Astrocyte (in vitro differentiated cells and primary cell): ENCODE results near the gene SEMA4D.

ENCODE experiments used
- CTCF ChIP-seq: IDR thresholded peaks from 2 replicates; pipeline ENCODE4 v1.5.1; 2011; ENCODE audit warnings: low read depth, mild to moderate bottlenecking, inconsistent platforms, low read length, moderate library complexity; ENCODE audit not compliant: insufficient read depth
- EZH2 ChIP-seq: IDR thresholded peaks from 2 replicates; pipeline ENCODE4 v1.6.1; 2012; ENCODE audit warnings: mild to moderate bottlenecking, low read length, inconsistent platforms; ENCODE audit not compliant: insufficient read depth

- TF ChIP-seq CTCF (no peak), EZH2 (no peak)
Measured at GRCh38 chr9:89531766-89532165, 33.9 kb upstream of the SEMA4D start.
